22Rv1 (cell line): ENCODE measurements around the gene CNTN5.

Experiments
- ZFX ChIP-seq: fragments of 450-650 bp; IDR thresholded peaks from 2 replicates; pipeline ENCODE4 v1.6.1; 2017; ENCODE audit warnings: antibody characterized with exemption, borderline replicate concordance
- TF ChIP-seq, protein P1 (sequence below): fragments of 450-650 bp; IDR thresholded peaks from 2 replicates; pipeline ENCODE4 v1.5.1; 2017; ENCODE audit warnings: mild to moderate bottlenecking

DNA sequence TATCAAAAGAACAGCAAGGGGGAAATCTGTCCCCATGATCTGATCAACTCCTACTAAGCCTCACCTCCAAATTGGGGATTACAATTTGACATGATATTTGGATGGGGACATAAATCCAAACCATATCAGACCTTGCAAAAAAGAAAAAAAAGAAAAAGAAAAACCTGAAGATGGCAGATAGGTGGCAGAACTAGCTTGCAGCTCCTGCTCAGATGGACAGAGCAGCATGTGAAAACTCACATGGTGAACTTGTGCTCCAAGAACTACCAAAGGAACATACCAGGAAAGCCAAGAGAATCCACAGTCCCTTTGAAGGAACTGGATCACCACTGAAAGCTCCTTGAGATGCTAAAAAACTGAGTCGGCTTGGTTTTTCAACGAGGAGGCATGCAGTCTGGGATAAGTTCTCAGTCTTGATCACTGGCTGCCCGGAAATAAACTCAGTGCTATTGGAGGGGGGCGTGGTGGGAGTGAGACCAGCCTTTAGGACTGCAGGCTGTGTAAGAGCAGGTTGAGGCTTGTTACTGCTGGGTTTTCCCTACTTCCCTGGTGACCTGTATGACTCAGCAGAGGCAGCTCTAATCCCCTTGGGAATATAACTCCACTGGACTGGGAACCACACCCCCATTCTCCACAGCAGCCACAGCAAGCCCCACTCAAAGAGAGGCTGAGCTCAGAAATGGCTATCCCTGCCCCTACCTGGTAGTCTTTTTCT, 1308.0 kb downstream of the CNTN5 start:
- TF ChIP-seq, protein P1, sequence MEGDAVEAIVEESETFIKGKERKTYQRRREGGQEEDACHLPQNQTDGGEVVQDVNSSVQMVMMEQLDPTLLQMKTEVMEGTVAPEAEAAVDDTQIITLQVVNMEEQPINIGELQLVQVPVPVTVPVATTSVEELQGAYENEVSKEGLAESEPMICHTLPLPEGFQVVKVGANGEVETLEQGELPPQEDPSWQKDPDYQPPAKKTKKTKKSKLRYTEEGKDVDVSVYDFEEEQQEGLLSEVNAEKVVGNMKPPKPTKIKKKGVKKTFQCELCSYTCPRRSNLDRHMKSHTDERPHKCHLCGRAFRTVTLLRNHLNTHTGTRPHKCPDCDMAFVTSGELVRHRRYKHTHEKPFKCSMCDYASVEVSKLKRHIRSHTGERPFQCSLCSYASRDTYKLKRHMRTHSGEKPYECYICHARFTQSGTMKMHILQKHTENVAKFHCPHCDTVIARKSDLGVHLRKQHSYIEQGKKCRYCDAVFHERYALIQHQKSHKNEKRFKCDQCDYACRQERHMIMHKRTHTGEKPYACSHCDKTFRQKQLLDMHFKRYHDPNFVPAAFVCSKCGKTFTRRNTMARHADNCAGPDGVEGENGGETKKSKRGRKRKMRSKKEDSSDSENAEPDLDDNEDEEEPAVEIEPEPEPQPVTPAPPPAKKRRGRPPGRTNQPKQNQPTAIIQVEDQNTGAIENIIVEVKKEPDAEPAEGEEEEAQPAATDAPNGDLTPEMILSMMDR = no peak
- no peak for TF ChIP-seq ZFX
